Mesendoderm (in vitro differentiated cells): ENCODE results near the gene VIM.

ENCODE experiments used
- DNase-seq: peaks from one replicate; pipeline ENCODE4 v3.0.0; 2013
- H2AK5ac ChIP-seq: 2 replicates; pipeline ENCODE4 v1.6.1; 2013; ENCODE audit warnings: low read length, inconsistent platforms
- H2BK120ac ChIP-seq: 2 replicates; pipeline ENCODE4 v1.6.1; 2013; ENCODE audit warnings: low read depth, mild to moderate bottlenecking, low read length, moderate library complexity, mixed read lengths
- H2BK15ac ChIP-seq: replicated peaks from 2 replicates; pipeline ENCODE4 v1.6.1; 2013; ENCODE audit warnings: low read depth, mild to moderate bottlenecking, moderate library complexity
- H2BK5ac ChIP-seq: 2 replicates; pipeline ENCODE4 v1.6.1; 2013; ENCODE audit warnings: low read length, inconsistent platforms
- H3K18ac ChIP-seq: 2 replicates; pipeline ENCODE4 v1.6.1; 2013; ENCODE audit warnings: mild to moderate bottlenecking, low read length, mixed read lengths
- H3K23ac ChIP-seq: one replicate; pipeline ENCODE4 v1.6.1; 2013; ENCODE audit warnings: low read length
- H3K27ac ChIP-seq: 2 replicates; pipeline ENCODE4 v1.5.1; 2013; ENCODE audit warnings: low read depth, mild to moderate bottlenecking, inconsistent platforms, low read length, moderate library complexity
- H3K27me3 ChIP-seq: 2 replicates; pipeline ENCODE4 v1.6.1; 2013; ENCODE audit warnings: low read length, control low read depth, mild to moderate bottlenecking, inconsistent platforms; ENCODE audit not compliant: insufficient read depth, poor library complexity
- H3K36me3 ChIP-seq: 2 replicates; pipeline ENCODE4 v1.6.1; 2013; ENCODE audit warnings: low read length, inconsistent platforms; ENCODE audit not compliant: control insufficient read depth, insufficient read depth
- H3K4ac ChIP-seq: one replicate; pipeline ENCODE4 v1.6.1; 2013; ENCODE audit warnings: low read depth, mild to moderate bottlenecking, low read length, moderate library complexity
- H3K4me1 ChIP-seq: 2 replicates; pipeline ENCODE4 v1.6.1; 2013; ENCODE audit warnings: low read depth, low read length, inconsistent platforms; ENCODE audit not compliant: control insufficient read depth
- H3K4me2 ChIP-seq: 2 replicates; pipeline ENCODE4 v1.6.1; 2013; ENCODE audit warnings: low read length
- H3K4me3 ChIP-seq: 2 replicates; pipeline ENCODE4 v1.5.1; 2013; ENCODE audit warnings: mild to moderate bottlenecking, low read length
- H3K56ac ChIP-seq: one replicate; pipeline ENCODE4 v1.6.1; 2013; ENCODE audit warnings: low read length
- H3K79me1 ChIP-seq: 2 replicates; pipeline ENCODE4 v1.6.1; 2013; ENCODE audit warnings: low read length, inconsistent platforms
- H3K79me2 ChIP-seq: 2 replicates; pipeline ENCODE4 v1.6.1; 2013; ENCODE audit warnings: mild to moderate bottlenecking, low read length; ENCODE audit not compliant: control insufficient read depth, insufficient read depth
- H3K9ac ChIP-seq: 2 replicates; pipeline ENCODE4 v1.6.1; 2013; ENCODE audit warnings: low read length, inconsistent platforms
- H4K5ac ChIP-seq: one replicate; pipeline ENCODE4 v1.6.1; 2013; ENCODE audit warnings: low read length
- H4K8ac ChIP-seq: one replicate; pipeline ENCODE4 v1.6.1; 2013; ENCODE audit warnings: low read depth, mild to moderate bottlenecking, control low read depth, low read length, moderate library complexity
- whole genome bisulfite sequencing: extraction: QIAGEN DNeasy Blood & Tissue Kit; methylation state at CpG from one replicate; pipeline ENCODE4 v1.1.7; 2013; ENCODE audit warnings: low lambda C conversion rate, missing lambda C conversion rate; ENCODE audit not compliant: insufficient coverage; ENCODE audit errors: extremely low coverage; 5-methylcytosine and 5-hydroxymethylcytosine counted together

VIM gene

DNA sequence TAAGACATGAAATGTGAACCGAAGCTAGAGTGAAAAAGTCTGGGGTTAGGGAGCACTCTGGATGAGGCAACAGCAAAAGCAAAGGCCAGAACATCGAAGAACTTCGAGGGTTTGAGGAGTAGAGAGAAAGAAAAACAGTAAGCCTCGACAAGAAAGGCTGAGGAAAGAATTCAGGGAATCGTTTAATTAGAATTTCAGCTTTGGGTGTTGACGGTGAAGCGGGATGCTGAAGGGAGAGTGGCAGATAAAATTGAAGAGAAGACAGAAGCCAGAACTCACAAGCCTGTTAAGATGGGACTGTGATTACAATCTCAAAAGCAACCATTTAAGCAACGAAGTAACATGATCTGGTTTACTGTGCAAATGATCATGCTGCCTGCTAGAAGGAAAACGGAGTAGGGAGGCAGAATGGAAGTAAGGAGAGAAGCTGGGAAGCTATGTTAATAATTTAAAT is 28.7 kb upstream of the VIM start:
- no CpG with 5 or more reads among the region's 9 CpGs for WGBS

GRCh38 chr10:17200001-17200911 is 27.8 kb upstream of the VIM start:
- Histone ChIP-seq H4K8ac (no peak overlapping the region), H3K27me3 (no peaks in the 10 kb centered on the region), H2BK120ac (no peak overlapping the region), H3K79me1 (peaks cover 3% of the 10 kb centered on the region), H3K4me3 (no peak overlapping the region), H3K23ac (no peak overlapping the region), H2BK15ac (no peak overlapping the region), H3K79me2 (no peaks in the 10 kb centered on the region), H3K36me3 (no peaks in the 10 kb centered on the region), H4K5ac (no peak overlapping the region), H3K4ac (no peak overlapping the region), H3K56ac (peak overlapping the region; percentile 88), H3K18ac (peak overlapping the region; percentile 29), H3K4me1 (no peaks in the 10 kb centered on the region), H2BK5ac (no peak overlapping the region), H3K9ac (peak overlapping the region; percentile 66), H3K4me2 (no peak overlapping the region), H3K27ac (peak overlapping the region; percentile 88), H2AK5ac (no peak overlapping the region)
- WGBS: 98% methylated on average over 4 of the region's 10 CpGs
- DNase-seq: no peak

More for the DNA sequence above, 28.7 kb upstream of the VIM start:
- Histone ChIP-seq H2BK5ac (no peak overlapping the region), H3K4ac (no peak overlapping the region), H4K8ac (peak overlapping the region; percentile 56), H2BK15ac (no peak overlapping the region), H3K27ac (no peak overlapping the region), H3K4me3 (no peak overlapping the region), H3K79me2 (no peaks in the 10 kb centered on the region), H3K4me2 (peak overlapping the region; percentile 4), H3K9ac (peak overlapping the region; percentile 48), H3K23ac (no peak overlapping the region), H3K18ac (peak overlapping the region; percentile 16), H4K5ac (no peak overlapping the region), H3K4me1 (no peaks in the 10 kb centered on the region), H3K36me3 (no peaks in the 10 kb centered on the region), H3K79me1 (peaks cover 3% of the 10 kb centered on the region), H3K56ac (peak overlapping the region; percentile 68), H2AK5ac (no peak overlapping the region), H2BK120ac (no peak overlapping the region), H3K27me3 (no peaks in the 10 kb centered on the region)
- DNase-seq: peak; percentile 57

GRCh38 chr10:17200912-17201793 is 26.9 kb upstream of the VIM start, which contains the start of gene TRDMT1:
Gene TRDMT1 (minus strand): TSS chr10:17201672. CDS start chr10:17201634, 38 bp downstream.
- Histone ChIP-seq H3K4me2 (peak within 1 kb of the TSS; percentile 49), H3K9ac (peak within 1 kb of the TSS; percentile 73), H3K18ac (peak within 1 kb of the TSS; percentile 43), H3K36me3 (no peaks in the 10 kb centered on the region), H2AK5ac (peak within 1 kb of the TSS; percentile 20), H3K4me1 (no peaks in the 10 kb centered on the region), H3K4ac (peak within 1 kb of the TSS; percentile 22), H3K4me3 (peak within 1 kb of the TSS; percentile 53), H3K56ac (peak within 1 kb of the TSS; percentile 88), H2BK15ac (peak within 1 kb of the TSS; percentile 85), H2BK5ac (no peak within 1 kb of the TSS), H4K5ac (peak within 1 kb of the TSS; percentile 48), H3K79me2 (no peaks in the 10 kb centered on the region), H3K23ac (no peak within 1 kb of the TSS), H3K27me3 (no peaks in the 10 kb centered on the region), H3K79me1 (peaks cover 3% of the 10 kb centered on the region), H4K8ac (no peak within 1 kb of the TSS), H2BK120ac (no peak within 1 kb of the TSS), H3K27ac (peak within 1 kb of the TSS; percentile 88)
- WGBS: no CpG with 5 or more reads among the region's 60 CpGs
- DNase-seq: peak; percentile 95

GRCh38 chr10:17201794-17202116 is 26.3 kb upstream of the VIM start:
- Histone ChIP-seq H3K56ac (peak overlapping the region; percentile 88), H4K8ac (no peak overlapping the region), H2BK5ac (no peak overlapping the region), H2AK5ac (no peak overlapping the region), H3K4me3 (no peak overlapping the region), H4K5ac (no peak overlapping the region), H3K79me2 (no peaks in the 10 kb centered on the region), H3K4ac (no peak overlapping the region), H3K18ac (peak overlapping the region; percentile 9), H2BK15ac (no peak overlapping the region), H3K23ac (no peak overlapping the region), H3K4me1 (no peaks in the 10 kb centered on the region), H3K27ac (peak overlapping the region; percentile 88), H3K9ac (peak overlapping the region; percentile 73), H3K27me3 (no peaks in the 10 kb centered on the region), H2BK120ac (no peak overlapping the region), H3K79me1 (peaks cover 1% of the 10 kb centered on the region), H3K4me2 (no peak overlapping the region), H3K36me3 (no peaks in the 10 kb centered on the region)
- no CpG with 5 or more reads among the region's 3 CpGs for WGBS
- DNase-seq: no peak

GRCh38 chr10:17202506-17202905 is 25.5 kb upstream of the VIM start:
- WGBS: no CpG with 5 or more reads among the region's 2 CpGs
- H3K23ac ChIP-seq: no peak overlapping the region
- H2BK120ac ChIP-seq: no peak overlapping the region
- H4K8ac ChIP-seq: no peak overlapping the region
- no peaks in the 10 kb centered on the region for H3K4me1 ChIP-seq
- H3K27ac ChIP-seq: peak overlapping the region; percentile 88
- H3K4me2 ChIP-seq: no peak overlapping the region
- H4K5ac ChIP-seq: peak overlapping the region; percentile 48
- no peaks in the 10 kb centered on the region for H3K27me3 ChIP-seq
- peak overlapping the region; percentile 85 for H2BK15ac ChIP-seq
- no peaks in the 10 kb centered on the region for H3K79me1 ChIP-seq
- no peak overlapping the region for H3K4me3 ChIP-seq
- no peaks in the 10 kb centered on the region for H3K79me2 ChIP-seq
- H3K4ac ChIP-seq: no peak overlapping the region
- no peak overlapping the region for H3K9ac ChIP-seq
- H3K18ac ChIP-seq: no peak overlapping the region
- no peak overlapping the region for H3K56ac ChIP-seq
- peak; percentile 53 for DNase-seq
- H2BK5ac ChIP-seq: no peak overlapping the region
- peak overlapping the region; percentile 20 for H2AK5ac ChIP-seq
- no peaks in the 10 kb centered on the region for H3K36me3 ChIP-seq
